ENCODE results near the gene RNF114. TPM values are rescaled to one million over a fixed set of nuclear protein-coding genes. Genes with fewer than 3 reads are reported as not detected.

RNF114 gene
- total RNA-seq, 4 donors from 2014 or later = 65.2 to 142 (median 78.1) TPM

GRCh38 chr20:49904440-49905214 lies 31.6 kb upstream of the RNF114 start:
- no peak overlapping the region for H3K4me3 ChIP-seq
- WGBS = 93% methylated on average over 17 of the region's 17 CpGs
- intact Hi-C loops (cut with DNase I) = no loop called here

GRCh38 chr20:49905415-49906091 lies 30.6 kb upstream of the RNF114 start:
- intact Hi-C loops (cut with DNase I) = no loop called here
- H3K27me3 ChIP-seq = no peaks in the 10 kb centered on the region
- no peak overlapping the region for H3K4me3 ChIP-seq
- peaks cover 37 to 79% (median 65%) of the 10 kb centered on the region in 4 donors for H3K36me3 ChIP-seq
- no peak overlapping the region for H3K27ac ChIP-seq (replicated peaks in 1 of 4)
- H3K4me1 ChIP-seq = peaks cover 16 to 24% (median 21%) of the 10 kb centered on the region in 4 donors
- no peak for DNase-seq (ENCODE audit: extremely low spot score)
- TF ChIP-seq CTCF (IDR thresholded peaks at IDR 0.05) (no peak), EP300 (IDR thresholded peaks at IDR 0.05) (no peak), POLR2AphosphoS5 (IDR thresholded peaks at IDR 0.05) (no peak), POLR2A (IDR thresholded peaks at IDR 0.05; ENCODE audit: low read depth) (no peak)
- no peaks in the 10 kb centered on the region for H3K9me3 ChIP-seq
- WGBS = 94% methylated on average over 21 of the region's 29 CpGs

More at GRCh38 chr20:49904440-49905214, 31.6 kb upstream of the RNF114 start:
- TF ChIP-seq POLR2AphosphoS5 (IDR thresholded peaks at IDR 0.05) (no peak), CTCF (IDR thresholded peaks at IDR 0.05) (no peak), EP300 (IDR thresholded peaks at IDR 0.05) (no peak), POLR2A (IDR thresholded peaks at IDR 0.05; ENCODE audit: low read depth) (no peak)
- Histone ChIP-seq H3K9me3 (no peaks in the 10 kb centered on the region), H3K27me3 (no peaks in the 10 kb centered on the region), H3K36me3 (peaks cover 37 to 72% (median 63%) of the 10 kb centered on the region in 4 donors), H3K27ac (replicated peaks in 1 of 4) (no peak overlapping the region), H3K4me1 (peaks cover 8 to 15% (median 12%) of the 10 kb centered on the region in 4 donors)
- no peak for DNase-seq (ENCODE audit: extremely low spot score)

- Histone ChIP-seq H3K4me3 (no peak overlapping the region), H3K4me1 (peaks cover 20 to 28% (median 24%) of the 10 kb centered on the region in 4 donors), H3K27me3 (no peaks in the 10 kb centered on the region), H3K36me3 (peaks cover 37 to 79% (median 65%) of the 10 kb centered on the region in 4 donors), H3K27ac (replicated peaks in 1 of 4) (no peak overlapping the region), H3K9me3 (no peaks in the 10 kb centered on the region)
- DNase-seq (ENCODE audit: extremely low spot score) = no peak
- 95% methylated on average over 37 of the region's 37 CpGs for WGBS
- TF ChIP-seq EP300 (IDR thresholded peaks at IDR 0.05) = no peak
- TF ChIP-seq POLR2A (IDR thresholded peaks at IDR 0.05; ENCODE audit: low read depth) = no peak
- no peak for TF ChIP-seq CTCF (IDR thresholded peaks at IDR 0.05)
- no peak for TF ChIP-seq POLR2AphosphoS5 (IDR thresholded peaks at IDR 0.05)
- intact Hi-C loops (cut with DNase I) = no loop called here
Measured at GRCh38 chr20:49906101-49906604, 30.0 kb upstream of the RNF114 start.

GRCh38 chr20:49906615-49907154 lies 29.5 kb upstream of the RNF114 start:
- Histone ChIP-seq H3K4me3 (no peak overlapping the region), H3K9me3 (no peaks in the 10 kb centered on the region), H3K4me1 (peaks cover 21 to 30% (median 26%) of the 10 kb centered on the region in 4 donors), H3K27me3 (no peaks in the 10 kb centered on the region), H3K36me3 (peaks cover 37 to 79% (median 65%) of the 10 kb centered on the region in 4 donors), H3K27ac (replicated peaks in 1 of 4) (no peak overlapping the region)
- intact Hi-C loops (cut with DNase I) = no loop called here
- DNase-seq (ENCODE audit: extremely low spot score) = no peak
- WGBS = 82% methylated on average over 15 of the region's 15 CpGs
- TF ChIP-seq POLR2AphosphoS5 (IDR thresholded peaks at IDR 0.05) = no peak
- TF ChIP-seq CTCF (IDR thresholded peaks at IDR 0.05) = no peak
- no peak for TF ChIP-seq EP300 (IDR thresholded peaks at IDR 0.05)
- no peak for TF ChIP-seq POLR2A (IDR thresholded peaks at IDR 0.05; ENCODE audit: low read depth)
